NCI-H1092 (cell line): Measurements from ENCODE around the gene LHFPL6.

Source experiments
- DNase-seq: peaks from one replicate; lab custom pipeline; 2025; lab: John Stamatoyannopoulos, UW

LHFPL6 gene

DNA sequence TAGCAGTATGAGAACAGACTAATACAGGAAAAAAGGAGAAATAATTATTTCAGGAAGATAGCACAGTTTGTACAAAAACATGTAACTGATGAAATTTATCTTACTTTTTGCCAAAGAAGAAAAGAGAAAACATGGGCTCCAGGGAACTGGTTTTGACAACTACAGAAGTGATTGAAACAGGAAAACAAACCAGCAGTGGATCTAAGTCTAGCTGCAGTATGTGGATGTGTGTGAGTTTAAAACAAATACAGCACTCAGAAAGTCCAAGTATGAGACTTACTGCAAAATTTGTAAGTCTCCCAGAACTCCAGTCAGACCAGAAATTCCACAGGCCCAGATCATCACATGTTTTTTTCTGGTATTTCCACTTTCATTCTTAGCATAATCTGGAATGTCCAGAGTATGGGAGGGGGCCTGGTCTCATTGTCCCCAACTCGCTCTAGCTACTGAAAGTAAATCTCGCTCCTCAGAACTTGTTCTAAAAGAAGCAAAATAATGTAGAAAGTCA lies 305.3 kb downstream of the LHFPL6 start:
- DNase-seq, result no peak

GRCh38 chr13:39297023-39297422 lies 306.0 kb downstream of the LHFPL6 start:
- no peak for DNase-seq

DNA sequence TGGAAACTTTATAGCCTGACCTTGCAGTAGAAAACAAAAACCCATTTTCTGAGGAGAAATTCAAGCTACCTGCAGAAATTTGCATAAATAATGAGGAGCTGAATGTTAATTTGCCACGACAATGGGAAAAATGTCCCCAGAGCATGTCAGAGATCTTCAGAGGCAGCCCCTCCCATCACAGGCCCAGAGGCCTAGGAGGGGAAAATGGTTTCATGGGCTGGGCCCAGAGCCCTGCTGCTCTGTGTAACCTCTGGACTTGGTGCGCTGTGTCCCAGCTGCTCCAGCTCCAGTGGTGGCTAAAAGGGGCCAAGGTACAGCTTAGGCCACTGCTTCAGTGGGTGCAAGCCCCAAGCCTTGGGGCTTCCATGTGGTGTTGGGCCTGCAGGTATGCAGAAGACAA lies 306.8 kb downstream of the LHFPL6 start:
- no peak for DNase-seq
